Lower leg skin (tissue), 3 donors: Measurements from ENCODE around the gene AMN1.
"Not testable (repeated sequence)": the region's sequence is repeated elsewhere in the genome, so short reads cannot be mapped to it uniquely, and the experiment has no call there.

Experiments used
- POLR2A ChIP-seq, 2 donors: fragments of 450-650 bp; IDR thresholded peaks; one replicate each; pipeline ENCODE4 v1.6.1; 2016 to 2017; ENCODE audit warnings: antibody characterized with exemption in 2 of 2, mild to moderate bottlenecking in 1 of 2, moderate library complexity in 1 of 2
- TF ChIP-seq, protein P1 (sequence below), 3 donors: fragments of 450-650 bp; IDR thresholded peaks; one replicate each; pipeline ENCODE4 v1.5.1; 2016; ENCODE audit warnings: antibody characterized with exemption in 3 of 3, mild to moderate bottlenecking in 3 of 3, moderate library complexity in 2 of 3

DNA sequence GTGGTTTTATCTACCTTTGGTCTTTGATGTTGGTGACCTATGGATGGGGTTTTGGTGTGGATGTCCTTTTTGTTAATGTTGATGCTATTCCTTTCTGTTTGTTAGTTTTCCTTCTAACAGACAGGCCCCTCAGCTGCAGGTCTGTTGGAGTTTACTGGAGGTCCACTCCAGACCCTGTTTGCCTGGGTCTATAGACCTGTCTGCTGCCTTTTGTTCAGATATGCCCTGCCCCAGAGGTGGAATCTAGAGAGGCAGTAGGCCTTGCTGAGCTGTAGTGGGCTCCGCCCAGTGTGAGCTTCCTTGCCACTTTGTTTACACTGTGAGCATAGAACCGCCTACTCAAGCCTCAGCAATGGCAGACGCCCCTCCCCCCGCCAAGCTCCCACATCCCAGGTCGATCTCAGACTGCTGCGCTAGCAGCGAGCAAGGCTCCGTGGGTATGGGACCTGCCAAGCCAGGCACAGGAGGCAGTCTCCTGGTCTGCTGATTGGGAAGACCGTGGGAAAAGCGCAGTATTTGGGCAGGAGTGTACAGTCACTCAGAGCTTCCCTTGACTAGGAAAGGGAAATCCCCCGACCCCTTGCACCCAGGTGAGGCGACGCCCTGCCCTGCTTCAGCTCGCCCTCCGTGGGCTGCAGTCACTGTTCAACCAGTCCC lies 10.2 kb downstream of the AMN1 start:
- TF ChIP-seq, protein P1, sequence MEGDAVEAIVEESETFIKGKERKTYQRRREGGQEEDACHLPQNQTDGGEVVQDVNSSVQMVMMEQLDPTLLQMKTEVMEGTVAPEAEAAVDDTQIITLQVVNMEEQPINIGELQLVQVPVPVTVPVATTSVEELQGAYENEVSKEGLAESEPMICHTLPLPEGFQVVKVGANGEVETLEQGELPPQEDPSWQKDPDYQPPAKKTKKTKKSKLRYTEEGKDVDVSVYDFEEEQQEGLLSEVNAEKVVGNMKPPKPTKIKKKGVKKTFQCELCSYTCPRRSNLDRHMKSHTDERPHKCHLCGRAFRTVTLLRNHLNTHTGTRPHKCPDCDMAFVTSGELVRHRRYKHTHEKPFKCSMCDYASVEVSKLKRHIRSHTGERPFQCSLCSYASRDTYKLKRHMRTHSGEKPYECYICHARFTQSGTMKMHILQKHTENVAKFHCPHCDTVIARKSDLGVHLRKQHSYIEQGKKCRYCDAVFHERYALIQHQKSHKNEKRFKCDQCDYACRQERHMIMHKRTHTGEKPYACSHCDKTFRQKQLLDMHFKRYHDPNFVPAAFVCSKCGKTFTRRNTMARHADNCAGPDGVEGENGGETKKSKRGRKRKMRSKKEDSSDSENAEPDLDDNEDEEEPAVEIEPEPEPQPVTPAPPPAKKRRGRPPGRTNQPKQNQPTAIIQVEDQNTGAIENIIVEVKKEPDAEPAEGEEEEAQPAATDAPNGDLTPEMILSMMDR (IDR thresholded peaks at IDR 0.05) = not testable (repeated sequence)
- not testable (repeated sequence) for TF ChIP-seq POLR2A (IDR thresholded peaks at IDR 0.05)
